NOMO-1 treated with DMSO at 0.1 percent for 48 hours (cell line): ENCODE results near the gene BANP.

Experiments used
- DNase-seq: peaks from one replicate; lab custom pipeline; 2025; ENCODE audit not compliant: unreplicated experiment; lab: John Stamatoyannopoulos, UW

Gene BANP

DNA sequence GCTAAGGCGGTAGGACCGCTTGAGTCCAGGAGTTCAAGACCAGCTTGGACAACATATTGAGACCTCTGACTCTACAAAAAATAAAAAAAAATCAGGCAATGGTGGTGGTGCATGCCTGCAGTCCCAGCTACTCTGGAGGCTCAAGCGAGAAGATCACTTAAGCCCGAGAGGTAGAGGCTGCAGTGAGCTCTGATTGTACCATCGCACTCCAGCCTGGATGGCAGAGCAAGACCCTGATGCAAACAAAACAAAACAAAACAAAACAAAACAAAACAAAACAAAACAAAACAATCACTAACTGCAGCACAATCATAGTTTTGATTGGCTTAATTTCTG lies 2.5 kb upstream of the BANP start:
- no peak for DNase-seq

DNA sequence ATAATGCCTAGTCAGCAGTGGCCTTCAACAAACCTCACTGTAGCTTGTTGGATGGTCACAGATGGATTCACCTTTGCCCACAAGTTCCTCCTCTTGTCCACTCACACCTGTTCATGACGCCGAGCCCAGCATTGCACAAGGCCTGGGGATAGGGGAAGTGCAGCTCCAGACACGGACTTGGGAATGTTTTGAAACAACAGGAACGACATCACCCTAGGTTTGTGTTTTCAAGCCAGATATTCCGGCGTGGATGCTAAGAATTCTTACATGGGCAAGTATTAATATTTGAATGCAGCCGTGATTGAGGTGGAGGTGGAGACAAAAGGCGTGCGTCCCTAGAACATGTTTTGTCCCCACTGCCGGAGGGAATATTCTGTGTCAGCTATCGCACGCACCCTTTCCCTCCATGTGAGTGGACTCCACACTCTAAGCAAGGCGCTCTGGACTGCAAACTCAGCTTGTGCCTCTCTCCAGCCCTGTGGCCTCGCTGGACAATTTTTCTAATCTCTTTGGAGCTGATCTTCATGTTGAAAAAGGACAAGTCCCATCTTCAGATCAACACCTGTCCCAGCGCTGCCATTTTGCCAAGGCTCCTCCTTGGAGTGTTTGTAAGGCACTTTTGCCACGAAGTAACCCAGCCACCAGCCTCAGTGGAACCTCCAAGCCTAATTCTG lies 2.0 kb upstream of the BANP start:
- DNase-seq = no peak

DNA sequence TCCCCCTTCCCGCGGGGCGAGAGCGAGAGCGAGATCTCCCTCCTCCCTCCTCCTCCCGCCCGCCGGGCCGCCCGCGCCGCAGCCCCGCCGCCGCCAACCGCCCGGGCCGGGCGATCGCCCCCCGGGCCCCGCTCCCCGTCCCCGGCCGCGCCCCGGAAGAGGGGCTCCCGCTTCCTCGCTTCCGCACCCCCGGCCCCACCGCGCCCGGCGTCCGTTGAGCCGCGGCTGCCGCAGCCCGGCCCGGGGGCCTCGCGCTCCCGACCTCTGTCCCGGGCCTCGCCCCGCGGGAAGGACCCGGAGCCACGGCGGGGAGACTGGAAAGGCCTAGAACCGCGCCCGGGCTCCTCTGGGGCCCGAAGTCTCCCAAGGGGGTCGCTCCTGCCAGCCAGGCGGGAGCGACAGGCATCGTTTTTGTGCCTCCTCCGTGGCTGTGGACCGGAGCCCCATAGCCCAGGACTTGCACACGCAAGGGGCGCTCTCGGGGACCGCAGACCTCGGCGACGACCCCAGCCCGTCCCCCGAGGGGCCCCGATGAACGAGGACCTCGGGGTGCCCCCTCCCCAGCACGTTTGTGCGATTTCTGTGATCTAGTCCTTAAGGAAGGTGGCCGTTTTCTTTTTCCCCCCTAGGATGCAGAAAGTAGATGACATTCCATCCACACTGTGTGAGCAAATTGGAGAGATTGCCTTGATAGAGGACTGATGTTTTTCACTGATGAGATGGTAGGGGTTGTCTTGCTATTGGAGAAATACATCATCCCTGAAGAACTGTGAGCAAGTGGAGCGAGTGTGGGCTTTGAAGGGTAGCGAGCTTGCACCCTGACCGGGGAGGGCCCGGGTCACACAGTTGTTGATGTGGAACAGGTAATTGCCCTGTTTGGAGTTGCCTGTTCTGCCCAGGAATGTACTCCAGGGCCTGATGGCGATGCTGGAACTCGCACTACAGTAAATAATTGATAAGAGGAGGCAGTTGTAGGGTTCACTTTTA lies 611 bp downstream of the BANP start:
- peak; percentile 4 for DNase-seq

DNA sequence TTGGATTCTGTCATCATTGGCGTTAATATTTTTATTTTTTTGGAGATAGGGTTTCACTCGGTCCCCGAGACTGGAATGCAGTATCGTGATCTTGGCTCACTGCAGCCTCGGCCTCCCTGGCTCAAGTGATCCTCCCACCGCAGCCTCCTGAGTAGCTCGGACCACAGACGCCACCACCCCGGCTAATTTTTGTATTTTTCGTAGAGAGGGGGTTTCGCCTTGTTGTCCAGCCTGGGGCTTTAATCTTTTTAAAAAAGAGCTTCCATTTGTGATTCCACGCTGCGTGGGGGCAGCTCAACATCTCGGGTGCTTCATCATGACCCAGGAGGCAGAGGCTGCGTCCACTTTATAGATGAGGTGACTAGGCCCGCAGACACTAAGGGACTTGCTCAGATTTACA lies 1.5 kb downstream of the BANP start:
- DNase-seq = no peak

DNA sequence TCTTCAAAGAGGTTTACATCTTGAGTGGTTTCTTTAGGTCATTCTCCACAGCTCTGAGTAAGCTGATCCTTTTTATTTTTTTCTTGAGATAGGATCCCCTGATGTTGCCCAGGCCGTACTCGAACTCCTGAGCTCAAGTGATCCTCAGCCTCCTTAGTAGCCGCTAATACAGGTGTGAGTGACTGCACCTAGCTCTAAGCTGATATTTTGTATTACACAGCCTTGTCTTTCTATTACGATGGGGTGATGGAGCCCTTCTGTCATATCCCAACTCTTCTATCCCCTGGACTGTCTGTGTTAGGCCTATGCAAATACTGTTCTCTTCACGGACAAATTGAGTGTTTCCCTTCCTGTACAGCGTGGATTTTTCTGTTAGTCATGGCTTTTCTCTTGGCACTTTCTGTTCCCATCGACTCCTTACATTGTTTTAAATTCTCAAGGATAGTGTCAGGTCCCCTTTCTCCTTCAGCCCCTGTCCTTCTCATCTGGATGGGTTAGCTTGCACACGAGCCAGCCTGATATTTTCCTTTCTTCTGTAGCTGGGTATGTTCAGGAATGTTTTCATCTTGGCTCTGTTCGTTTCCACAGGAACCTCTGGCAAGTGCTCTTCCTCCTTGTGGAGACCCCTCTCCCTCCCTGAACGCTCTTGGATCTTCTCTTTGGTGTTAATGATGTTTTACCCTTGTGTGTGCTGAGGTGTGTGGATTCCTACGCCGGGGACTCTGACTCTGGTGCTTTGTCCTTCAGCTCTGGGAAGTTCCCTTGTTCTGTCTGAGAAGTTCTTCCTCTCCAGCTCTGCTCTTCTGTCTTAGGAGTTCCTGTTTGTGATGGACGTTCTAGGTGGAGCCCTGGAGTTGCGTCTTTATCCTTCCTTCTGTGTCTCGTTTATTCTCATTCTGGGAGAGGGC lies 2.3 kb downstream of the BANP start:
- peak; percentile 44 for DNase-seq

DNA sequence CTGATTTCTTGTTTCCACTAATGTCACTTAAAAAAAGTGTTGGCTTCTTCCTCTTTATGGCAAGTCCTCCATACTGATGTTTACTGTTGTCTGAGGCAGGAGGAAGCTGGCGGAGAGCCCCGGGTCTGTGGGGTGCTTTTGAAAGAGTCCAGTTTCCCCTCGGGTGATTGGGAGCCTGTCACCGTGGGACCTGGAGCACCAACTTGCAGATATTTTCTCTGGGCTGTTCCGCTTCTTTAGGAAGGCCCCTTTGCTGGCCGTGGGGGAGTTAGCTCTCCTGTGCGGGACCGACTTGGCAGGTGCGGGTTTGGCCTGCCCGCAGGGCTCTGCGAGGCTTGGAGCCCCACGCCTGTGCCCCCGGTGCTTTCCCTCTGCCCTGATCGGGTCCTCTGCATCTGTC lies 3.1 kb downstream of the BANP start:
- no peak for DNase-seq

GRCh38 chr16:87954826-87955225 lies 3.6 kb downstream of the BANP start:
- no peak for DNase-seq

DNA sequence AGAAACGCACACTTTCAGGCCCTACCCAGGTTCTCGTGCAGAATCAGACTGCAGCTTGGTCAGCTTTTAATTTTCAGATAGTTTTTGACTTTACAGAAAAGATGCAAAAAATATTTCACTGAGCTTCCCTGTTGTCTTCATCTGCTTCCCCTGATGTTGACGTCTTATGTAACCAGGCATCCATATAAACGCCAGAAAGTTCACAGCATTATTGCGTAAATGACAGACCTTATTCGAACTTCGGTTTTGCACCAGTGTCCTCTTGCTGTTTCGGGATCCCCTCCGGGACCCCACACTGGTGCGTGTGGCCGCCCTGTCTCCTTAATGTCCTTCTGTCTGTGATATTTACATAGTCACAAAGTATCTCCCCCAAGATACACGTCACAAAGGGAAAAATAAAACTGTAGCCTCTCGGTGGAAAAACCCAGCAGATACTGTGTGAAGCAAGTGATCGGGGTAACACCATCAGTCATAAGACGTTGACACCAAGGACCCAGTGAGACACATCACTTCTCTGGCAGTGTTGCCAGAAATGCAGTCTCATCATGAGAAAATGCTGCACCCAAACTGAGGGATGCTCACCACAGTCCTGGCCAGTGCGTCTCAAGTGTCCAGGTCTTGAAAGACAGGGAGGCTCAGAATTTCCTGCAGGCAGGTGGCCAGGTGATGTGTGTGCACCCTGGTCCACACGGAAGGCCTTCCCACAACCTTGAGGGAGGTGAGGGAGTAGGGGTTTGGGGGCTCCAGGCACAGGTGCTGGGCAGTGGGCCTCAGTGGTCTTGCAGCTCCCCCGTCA lies 4.3 kb downstream of the BANP start:
- DNase-seq = peak; percentile 57

GRCh38 chr16:87956098-87956364 lies 4.8 kb downstream of the BANP start:
- no peak for DNase-seq

DNA sequence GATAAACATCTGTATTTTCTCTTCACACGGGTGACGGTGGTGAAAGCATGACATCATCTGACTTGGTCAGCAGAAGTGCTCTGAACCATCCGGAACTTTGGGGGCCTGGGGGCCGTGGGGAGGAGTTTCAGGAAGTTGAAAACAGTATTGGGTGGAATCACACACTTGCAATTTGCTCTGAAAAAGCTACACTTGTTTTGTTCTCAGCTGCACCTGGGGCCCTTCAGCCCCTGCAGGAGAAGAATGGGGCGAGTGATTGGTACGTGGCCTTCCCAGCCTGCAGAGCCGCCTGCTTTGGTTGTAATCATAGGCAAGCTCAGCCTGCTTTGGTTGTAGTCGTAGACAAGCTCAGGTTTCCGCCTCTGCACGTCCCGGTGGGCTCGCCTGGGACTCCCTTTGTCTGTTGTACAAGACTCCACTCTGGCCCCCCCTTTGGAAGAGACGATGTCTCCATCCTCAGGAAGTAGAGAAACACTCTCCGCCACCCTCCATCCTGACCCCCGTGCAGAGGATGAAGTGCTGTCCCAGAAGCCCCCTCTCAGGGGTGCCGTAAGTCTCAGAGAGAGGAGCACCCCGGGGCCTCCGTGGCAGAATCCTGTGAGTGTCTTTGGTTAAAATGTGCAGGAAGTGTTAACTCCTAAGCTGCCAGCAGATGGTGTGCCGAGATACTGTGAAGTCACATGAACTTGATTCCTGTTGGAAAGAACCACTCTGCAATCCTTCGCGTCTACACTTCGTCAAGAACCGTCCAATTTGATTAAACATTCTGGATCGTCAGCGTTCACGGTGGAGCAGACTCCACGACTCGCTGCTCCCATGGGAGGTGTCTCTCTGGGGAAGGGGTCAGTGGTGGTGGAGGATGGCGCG lies 5.4 kb downstream of the BANP start:
- peak; percentile 52 for DNase-seq

DNA sequence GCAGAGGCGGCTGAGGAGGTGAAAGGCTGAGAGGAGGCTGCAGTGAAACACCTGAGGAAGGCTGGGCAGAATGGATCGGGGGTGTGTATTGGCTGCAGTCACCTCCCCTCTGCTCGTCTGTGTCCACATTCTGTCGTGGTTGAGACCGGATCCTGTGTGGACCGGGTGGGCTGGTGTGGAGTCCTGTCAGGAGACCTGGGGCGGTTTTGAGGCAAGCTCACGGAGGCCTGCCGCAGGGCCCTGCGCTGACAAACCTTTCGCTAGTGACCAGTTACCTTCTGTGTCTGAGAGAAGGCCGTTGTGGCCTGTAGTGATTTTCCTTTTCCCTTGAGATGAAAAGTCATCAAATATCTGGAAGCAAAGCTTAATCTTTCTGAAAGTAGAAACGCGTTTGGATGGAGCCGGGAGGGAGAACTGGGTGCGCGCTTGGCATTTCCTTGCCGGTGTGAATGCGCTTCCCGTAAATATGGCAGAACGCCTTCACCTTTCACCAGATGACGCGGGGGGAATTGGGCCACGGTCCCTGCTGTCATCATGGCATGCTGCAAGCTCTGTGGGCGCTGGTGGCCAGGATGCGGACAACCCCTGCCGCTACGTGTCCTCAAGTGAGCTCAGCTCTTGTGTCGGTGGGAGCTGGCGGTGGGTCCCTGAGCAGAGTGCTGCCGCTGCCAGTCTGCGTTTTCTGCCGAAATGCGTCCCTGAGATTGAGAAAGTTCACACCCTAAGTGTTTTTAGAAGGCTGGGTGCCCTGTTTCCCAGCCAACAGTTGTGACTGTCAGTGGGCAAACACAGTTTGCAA lies 6.3 kb downstream of the BANP start:
- DNase-seq = no peak

DNA sequence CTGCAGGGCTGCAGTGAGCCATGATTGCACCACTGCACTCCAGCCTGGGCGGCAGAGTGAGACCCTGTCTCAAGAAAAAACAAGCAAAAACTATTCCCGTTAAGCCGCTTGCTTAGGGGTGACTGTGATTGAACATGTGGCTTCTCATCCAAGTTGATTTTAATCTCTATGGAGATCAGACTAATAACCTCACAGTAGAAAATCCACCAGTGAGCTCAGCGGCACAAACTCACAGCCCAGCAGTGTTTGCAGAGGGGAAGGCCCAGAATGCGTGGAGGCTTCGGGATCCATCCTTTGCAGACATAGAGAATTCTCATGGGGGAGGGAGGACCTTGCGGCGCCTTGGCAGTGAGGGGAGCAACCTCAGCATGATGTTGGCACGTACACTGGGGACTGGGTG lies 7.4 kb downstream of the BANP start:
- no peak for DNase-seq

- DNase-seq = no peak
Observed at GRCh38 chr16:87959391-87959990, 8.3 kb downstream of the BANP start.

- no peak for DNase-seq
Observed at GRCh38 chr16:87960296-87960695, 9.1 kb downstream of the BANP start.

DNA sequence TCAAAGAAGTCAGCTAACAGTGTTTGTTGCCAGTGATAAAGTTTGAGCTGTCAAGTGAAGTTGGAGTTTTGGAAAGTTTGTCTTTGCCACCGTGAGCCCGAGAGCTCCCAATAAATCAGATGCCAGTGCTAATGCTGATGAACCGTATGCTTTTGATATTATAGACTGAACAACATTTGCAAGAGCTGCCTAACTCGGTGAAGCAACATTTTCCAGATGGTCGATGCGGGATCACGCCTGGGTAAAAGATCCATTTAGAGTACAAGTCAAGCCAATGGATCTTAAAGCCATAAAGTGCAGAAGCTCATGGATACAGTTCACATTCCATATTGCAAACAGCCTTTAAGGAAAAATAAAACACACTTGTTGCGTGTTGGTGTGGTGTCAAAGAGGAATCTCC lies 9.6 kb downstream of the BANP start:
- DNase-seq = no peak

DNA sequence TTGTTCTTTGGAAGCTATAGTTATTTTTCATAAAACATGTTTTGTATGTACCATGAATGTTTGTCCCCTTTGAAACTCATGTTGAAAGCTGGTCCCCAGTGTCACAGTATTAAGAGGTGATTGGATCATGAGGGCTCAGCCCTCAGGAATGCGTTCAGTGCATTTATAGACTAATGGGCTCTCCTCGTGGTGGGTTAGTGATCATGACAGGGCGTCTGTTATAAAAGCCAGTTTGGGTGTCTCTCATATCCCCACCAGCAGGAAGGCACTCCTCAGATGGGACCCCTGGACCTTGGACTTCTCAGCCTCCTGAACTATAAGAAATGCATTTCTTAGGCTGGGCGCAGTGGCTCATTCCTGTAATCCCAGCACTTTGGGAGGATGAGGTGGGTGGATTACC lies 10.4 kb downstream of the BANP start:
- no peak for DNase-seq

GRCh38 chr16:87963400-87963799 lies 12.2 kb downstream of the BANP start:
- DNase-seq = no peak

- DNase-seq = no peak
Observed at GRCh38 chr16:87964049-87964659, 12.9 kb downstream of the BANP start.
